Activated CD8-positive, alpha-beta memory T cell treated with anti-CD3 and anti-CD28 coated beads, Interleukin-2, amount 50 U/mL, for 48 hours (primary cell): Measurements from ENCODE around the gene RAD23B.
A peak's percentile ranks its signal among the peaks of the same experiment; 100 is the strongest.
"Not testable (repeated sequence)": the region's sequence is repeated elsewhere in the genome, so short reads cannot be mapped to it uniquely, and the experiment has no call there.

ENCODE experiments used
- DNase-seq: peaks from one replicate; pipeline ENCODE4 v3.0.0-alpha.2; 2020

Gene RAD23B

DNA sequence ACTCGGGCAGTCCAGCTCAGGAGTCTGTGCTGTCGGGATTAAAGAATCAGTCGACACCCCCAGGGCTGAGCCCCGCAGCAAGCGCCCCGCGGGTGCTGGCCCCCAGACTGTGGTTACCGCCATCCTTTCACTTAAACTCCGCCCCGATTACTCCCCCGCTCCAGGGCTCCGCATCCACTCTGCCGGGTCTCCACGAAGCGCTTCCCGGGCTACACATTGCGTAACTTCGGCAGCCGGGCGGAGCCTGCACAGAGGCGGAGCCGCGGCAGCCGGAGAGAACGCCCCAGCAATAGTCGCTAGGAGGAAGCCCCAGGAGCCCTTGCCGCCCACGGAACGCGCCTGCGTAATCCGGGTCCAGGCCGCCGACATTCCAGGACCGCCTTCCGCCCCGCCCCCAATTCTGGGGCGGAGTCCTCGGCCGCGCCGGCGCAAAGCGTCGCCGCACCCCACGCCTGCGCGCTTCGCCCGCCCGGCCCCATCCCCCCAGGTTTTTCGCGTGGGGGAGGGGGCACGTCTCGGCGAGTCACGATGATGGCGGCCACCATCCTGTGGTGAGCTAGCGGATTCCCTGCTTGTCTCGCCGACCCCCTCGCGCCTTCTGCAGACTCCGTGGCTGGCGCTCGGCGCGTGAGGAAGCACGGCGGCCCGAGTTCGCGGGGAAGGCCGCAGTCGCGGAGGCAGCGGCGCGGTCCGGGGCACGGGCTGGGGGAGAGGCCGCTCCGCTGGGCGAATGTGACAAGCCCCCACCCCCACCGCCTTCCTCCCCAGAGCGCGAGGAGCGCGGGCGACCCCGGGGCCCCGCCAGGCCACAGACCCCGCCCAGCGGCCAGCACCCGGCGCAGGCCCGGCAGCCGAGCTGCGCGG, at the start of gene RAD23B:
Gene RAD23B, plus strand, starts transcription at position 521 of the 864 bp plus-strand sequence. CDS start 351 bp downstream, outside the sequence.
- DNase-seq = peak; percentile 99

DNA sequence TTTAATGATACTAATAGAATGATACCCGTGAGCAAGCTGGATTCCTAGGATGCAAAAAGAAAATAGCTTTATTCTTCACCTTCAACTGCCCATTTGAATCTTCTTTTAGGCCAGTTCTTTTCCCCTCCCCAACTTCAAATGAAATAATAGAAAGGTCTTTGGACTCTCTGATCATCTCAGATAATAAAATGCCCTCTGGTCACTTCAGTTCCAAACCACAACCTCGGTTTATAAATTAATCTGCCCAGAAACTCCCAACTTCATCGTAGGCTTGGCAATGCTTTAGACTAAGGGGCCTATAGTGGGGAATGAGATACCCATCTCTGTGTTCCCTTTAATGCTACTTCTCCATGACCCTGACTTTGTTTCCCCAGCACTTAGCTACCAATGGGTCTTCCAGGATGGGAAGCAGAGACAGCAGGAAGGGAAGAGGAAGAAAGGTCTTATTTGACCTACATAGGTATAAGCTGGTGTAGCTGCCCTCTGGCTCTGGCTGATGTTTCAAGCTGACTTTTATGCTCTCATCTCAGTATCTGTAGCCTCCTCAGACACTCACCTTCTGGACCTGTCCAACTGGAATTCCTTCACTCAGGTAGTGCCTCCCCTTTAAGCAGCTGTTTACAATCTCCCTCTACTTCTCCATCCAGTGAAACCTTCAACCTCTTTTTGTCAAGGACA, 47.2 kb upstream of the RAD23B start:
- DNase-seq = no peak

DNA sequence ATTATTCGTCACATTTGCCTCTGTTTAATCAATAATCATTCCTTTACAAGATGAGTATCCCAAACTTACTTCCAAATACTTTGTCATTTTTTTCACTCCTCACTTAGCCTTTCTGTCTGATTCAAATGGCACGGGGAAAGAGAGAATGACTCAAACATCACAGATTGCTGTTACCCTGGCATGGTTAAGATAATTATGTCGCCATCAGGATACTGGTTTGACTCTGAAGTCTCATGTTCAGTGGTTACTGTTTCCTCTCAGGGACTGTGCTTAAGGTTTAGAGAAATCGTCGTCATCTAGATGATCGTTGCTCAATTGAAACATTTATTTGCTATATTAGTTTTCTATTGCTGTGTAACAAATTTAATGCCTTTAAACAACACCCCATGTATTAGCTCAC, 45.2 kb upstream of the RAD23B start:
- DNase-seq = no peak

DNA sequence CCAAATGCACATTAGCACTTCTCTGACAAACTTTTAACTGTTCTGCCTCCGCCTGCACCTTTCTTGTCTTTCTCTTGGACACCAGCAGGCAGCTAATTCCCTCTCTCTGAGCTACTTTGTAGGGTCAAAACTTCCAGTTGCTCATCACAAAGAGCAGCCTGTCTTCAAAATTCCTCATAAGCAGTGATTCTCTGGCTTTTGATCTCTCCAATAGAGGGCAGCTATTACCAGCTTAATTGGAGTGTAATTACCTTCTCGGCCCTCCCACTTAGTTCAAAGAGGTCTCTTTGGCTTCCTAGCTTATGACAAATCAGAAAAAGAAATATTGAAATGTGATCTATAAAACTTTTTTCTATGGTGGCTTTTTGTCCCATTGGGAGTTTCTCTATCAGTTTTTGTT, 43.6 kb upstream of the RAD23B start:
- no peak for DNase-seq

DNA sequence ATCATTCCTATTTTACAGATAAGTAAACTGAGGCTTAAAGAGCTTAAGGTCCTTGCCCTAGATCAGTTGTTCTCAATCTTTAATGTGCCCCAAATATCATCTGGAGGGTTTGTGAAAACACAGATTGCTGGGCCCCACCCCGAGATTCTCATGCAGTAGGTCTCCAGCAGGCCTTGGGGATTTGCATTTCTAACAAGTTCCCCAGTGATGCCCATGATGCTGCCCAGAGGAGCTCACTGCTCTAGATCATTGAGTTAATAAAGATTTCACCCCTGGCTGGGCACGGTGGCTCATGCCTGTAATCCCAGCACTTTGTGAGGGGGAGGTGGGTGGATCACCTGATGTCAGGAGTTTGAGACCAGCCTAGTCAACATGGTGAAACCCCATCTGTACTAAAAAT, 42.8 kb upstream of the RAD23B start:
- DNase-seq = no peak

DNA sequence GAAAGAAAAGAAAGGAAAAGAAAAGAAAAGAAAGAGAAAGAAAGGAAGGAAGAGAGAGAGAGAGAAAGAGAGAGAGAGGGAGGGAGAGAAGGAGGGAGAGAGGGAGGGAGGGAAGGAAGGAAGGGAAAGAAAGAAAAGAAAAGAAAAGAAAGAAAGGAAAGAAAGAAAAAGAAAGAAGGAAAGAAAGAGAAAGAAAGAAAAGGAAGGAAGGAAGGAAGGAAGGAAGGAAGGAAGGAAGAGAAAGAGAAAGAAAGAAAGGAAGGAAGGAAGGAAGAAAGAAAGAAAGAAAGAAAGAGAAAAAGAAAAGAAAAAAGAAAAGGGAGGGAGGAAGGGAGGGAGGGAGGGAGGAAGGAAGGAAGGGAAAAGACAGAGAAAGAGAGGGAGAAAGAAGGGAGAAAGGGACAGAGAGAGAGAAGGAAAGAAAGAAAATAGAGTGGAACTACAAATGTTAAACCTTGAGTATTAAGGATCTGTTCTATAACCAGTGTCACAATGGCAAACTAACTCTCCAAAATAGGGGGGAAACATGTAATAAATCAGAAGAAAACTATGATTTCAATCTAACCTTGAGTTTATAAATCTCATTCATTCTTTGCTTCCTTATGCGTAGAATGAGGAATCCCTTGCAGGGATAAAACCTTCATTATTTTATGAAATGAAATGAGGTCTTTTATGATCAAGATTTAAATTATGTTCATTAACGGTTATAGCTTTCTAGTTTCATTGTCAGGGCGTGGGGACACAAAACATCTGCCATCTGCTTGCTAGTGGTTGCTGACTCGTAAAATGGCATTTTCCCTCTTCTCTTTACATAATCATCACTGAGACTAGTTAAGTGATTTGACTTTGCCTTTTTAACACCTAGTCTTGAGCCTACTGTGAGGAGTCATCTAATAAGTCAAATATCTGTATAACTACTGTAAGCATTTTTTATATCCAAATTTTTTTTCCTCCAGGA, 40.7 kb upstream of the RAD23B start:
- no peak for DNase-seq

DNA sequence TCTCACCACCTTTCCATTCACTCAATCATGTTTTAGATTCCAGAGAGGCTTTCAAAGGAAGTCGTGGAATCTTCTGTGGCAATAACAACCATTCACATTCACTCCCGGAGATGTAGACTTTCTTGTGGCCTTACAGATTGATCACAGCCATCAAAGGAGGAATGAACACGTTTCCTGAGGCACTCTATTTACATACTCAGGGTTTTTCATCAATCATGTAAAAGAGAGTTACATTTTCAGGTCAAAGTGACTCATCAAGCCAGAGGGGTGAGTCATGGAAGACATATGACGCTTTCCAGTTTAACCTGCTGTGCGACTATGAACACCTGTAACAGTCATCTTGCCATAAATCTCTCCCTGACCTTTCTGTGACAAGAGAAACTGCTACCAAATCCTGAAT, 39.3 kb upstream of the RAD23B start:
- no peak for DNase-seq

DNA sequence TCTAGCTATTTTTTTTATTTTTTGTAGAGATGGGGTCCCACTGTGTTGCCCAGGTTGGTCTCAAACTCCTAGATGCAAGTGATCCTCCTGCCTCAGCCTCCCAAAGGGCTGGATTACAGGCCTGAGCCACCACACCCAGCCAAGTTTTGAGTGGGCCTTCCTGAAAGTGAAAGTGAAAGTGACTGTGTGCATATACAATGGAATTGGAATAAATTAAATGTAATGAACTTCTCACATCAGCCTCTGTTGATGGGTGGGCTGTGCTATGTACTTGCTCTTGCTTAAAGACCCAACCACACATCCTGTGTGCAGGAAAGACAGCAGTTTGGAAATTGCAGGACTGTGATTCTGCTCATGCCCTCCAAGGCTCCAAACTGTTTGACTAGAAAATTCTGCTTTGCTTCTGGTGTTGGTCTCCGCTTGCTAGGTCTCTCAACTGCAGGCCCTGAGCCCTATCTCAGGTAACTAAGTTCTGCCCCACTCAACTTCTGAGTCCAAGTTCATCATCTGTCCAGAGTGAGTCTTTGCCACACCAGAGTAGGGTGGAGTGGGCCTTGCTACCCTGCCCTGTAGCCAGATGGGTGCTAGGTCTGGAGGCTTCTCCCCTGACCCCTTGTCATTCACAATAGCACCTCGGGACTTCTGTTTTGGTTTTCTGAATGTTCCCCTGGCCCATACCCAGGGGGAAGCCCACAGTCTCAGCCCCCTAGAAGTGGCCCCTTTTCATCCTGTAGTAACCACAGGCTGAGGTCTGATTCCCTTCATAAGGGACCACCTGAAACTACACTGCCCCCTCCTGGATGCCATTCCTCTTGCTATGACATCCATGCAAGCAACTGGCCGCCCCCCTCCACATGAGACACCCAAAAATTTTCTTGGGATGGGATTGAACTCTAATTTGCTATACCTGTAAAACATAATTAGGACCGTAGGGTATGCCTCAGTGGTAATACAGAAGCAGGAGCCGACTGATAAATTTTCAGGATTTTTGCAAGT, 36.5 kb upstream of the RAD23B start:
- no peak for DNase-seq

DNA sequence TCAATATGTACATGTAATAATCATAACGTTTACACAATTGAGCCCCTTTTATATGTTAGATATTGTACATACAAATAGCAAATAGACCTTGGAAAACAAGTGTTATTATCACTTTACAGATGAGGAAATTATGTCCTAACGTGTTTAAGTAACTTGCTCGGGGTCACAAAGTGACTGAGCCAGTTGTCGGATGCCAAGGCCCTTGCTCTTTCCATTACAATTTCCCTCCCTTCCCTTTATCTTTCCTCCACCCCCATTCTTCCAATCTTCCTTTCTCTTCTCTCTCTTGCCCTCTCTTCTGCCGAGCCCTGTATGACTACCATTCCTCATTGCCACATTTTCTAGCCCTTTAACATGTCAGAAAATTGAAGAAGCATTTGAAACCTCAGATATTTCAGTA, 34.4 kb upstream of the RAD23B start:
- no peak for DNase-seq

DNA sequence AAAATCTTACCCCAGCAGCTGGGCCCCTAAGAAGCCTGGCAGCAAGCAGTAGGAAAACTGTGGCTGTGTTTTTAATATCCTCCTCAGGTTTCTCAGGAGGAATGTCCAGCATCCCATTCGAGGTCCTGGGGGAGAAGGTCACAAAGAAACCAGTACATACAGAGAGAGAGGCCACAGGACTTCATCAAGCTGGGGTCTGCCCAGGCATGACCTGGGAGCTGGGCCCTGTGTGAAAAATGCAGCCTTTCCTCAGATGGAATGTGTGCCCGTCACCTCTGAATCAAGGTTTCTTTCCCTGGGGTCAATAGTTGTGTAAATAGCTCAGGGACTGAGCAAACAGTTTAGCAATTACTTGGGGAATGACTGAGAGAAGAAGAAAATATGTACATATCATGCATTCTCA, 33.9 kb upstream of the RAD23B start:
- no peak for DNase-seq

DNA sequence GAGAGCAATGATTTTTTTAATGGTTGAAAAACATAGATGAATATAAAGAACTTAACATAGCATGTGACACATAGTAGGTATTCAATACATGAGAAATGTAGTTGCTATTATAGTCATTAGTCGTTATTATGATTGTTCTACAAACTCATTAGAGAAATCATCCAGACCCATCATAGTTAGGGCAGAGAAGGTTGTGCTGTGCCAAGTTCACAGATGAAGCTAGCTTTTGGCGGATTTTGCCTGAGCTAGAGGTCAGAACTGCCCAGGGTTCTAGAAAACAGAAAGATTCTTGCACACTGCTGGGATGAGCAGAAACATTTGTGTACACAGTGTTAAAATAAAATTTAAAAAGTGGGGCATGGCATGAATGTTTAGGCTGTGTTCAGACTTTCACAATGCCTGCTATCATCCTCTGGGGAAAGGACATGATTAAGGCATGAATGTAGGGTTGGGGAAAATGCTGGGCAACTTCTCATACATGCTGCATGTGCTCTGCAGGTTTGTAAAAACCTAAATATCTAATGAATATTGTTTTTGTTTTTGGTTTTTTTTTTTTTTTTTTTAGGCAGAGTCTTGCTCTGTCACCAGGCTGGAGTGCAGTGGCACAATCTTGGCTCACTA, 33.3 kb upstream of the RAD23B start:
- DNase-seq = no peak

DNA sequence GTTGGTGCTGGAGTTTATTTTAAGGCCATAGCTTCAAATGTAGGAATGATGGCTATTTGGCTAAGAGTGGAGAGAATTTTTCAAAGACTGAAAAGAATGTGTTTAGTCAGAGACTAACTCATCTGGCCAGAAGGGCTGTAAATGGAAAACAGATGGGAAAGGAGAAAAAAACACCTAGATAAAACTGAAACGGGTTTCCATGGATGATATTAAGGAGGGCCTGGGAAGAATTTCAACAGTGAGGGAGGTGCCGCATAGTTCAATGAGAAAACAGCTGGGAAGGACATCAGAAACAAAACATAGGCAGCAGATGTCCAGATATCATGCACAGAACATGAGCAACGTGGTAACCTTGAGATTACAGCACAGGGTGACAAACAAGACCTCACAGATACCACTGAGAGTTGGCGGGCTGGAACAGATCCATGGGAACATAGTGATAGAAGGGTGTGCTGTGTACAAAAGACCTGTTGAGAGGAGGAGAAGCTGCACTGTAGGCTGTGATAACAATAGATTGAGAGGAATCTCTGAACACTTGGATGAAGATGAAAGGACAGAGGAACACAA, 31.2 kb upstream of the RAD23B start:
- DNase-seq = no peak

DNA sequence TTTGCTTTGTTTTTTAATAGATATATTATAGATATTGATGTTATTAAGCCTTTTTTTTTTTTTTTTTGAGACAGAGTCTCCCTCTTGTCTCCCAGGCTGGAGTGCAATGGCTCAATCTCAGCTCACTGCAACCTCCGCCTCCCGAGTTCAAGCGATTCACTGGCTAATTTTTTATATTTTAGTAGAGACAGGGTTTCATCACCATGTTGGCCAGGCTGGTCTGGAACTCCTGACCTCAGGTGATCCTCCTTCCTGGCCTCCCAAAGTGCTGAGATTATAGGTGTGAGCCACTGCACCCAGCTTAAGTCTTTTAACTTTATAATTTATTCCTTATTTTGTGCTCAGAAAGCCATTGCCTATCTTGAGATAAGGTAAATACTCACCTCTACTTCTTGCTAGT, 24.2 kb upstream of the RAD23B start:
- DNase-seq = no peak

DNA sequence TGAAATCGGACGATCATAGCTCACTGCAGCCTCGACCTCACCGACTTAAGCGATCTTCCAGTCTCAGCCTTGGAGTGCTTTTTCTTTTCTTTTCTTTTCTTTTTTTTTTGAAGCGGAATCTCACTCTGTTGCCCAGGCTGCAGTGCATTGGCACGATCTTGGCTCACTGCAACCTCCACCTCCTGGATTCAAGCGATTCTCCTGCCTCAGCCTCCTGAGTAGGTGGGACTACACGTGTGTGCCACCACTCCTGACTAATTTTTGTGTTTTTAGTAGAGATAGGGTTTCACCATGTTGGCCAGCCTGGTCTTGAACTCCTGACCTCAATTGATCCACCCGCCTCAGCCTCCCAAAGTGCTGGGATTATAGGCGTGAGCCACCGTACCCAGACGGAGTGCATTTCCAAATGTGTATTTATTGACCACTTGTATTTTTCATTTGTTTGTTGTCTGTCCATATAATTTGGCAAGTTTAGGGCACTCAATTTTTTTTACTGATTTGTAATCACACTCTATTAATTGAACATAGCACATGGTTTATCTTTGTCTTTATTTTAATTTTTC, 23.2 kb upstream of the RAD23B start:
- not testable (repeated sequence) for DNase-seq

DNA sequence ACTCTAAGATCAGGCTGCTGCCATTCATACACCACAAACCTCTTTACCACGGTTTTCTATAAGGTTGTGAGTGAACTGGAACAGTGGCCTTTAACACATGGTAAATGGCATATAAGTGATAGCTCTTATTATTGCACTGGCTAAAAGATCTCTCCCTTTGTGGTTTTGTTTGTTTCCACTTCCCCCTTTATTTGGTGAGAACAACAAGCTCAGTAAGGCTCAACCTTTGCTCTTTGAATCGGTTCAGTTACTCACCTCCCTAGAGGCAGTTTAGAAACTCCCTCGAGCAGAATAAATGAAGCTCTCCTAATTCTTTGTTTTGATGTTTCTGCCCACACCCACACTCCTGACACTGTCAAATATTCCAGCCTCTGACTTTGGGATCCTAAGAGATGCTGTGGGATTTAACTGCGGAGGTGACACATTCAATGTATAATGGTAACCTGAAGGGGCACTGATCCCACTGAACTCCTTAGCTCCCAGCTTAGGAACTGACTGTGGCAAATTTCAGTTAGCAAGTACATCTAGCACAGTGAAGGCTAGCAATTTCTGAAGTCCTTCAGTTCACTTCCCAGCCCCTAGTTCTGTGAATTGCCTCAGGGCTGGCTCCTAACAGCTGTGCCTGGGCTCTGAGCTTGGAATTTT, 22.5 kb upstream of the RAD23B start:
- DNase-seq = no peak

DNA sequence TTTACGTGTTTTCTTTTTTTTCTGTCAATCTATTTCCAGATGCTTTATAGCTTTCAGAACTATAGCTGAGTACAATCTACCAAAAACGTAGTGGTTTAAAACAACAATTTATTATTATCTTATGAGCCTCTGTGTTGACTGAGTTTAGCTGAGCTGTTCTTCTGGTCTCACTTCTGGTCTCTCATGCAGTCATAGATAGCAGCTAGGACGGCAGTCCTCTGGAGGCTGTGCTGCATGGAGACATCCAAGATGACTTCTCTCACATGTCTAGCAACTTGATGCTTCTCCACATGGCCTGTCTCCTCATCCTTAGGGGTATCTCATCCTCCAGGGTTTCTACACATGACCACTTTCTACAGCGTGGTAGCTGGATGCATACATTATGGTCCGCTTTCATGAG, 22.0 kb upstream of the RAD23B start:
- no peak for DNase-seq

DNA sequence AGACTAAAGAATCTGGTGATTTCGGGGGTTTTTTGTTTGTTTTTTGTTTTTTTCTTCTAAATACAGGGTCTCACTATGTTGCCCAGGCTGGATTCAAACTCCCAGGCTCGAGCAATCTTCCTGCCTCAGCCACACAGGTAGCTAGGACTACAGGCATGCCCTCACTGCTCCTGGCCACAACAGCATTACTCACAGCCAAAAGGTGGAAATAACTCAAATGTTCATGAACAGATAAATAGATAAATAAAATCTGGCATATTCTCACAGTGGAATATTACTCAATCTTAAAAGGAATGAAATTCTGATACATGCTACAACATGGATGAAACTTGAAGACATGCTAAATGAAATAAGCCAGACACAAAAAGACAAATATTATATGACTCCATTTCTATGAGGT, 19.8 kb upstream of the RAD23B start:
- DNase-seq = no peak

DNA sequence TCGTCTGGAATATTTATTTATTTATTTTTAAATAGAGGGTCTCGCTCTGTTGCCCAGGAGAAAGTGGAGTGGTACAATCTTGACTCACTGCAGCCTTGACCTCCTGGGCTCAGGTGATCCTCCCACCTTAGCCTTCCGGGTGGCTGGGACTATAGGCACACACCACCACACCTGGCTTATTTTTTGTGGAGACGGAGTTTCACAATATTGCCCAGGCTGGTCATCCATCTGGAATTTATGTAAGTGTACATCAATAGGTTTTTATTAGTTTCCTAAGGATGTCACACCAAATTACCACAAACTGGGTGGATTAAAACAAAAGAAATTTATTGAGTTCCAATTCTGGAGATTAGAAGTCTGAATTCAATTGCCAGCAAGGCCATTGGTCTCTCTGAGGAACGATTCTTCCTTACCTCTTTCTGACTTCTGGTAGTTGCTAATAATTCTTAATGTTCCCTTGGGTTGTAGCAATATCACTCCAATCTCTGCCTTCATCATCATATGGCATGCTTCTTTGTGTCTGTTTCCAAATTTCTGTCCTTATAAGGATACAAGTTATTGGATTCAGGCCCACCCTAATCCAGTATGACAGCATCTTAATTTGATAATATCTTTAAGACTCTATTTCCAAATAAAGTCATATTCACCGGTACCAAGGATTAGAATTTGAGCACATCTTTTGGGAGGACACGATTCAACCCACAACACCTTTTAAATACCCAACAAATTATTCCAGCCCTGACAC, 16.3 kb upstream of the RAD23B start:
- DNase-seq = no peak

DNA sequence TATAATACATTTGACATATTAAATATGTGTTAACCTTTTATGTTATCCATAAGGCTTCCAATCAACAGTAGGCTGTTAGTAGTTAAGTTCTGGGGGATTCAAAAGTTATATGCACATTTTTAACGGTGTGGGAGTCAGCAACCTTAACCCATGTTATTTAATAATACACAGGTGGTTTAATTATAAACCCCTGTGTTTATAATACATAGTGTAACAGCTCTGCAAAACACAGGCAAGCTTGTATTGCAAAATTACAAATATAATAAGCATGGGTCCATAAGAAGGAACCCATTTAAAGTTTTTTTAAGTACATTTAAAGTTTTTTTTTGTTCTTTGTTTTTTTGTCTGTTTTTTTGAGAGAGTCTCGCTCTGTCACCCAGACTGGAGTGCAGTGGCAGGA, 14.5 kb upstream of the RAD23B start:
- DNase-seq = no peak

DNA sequence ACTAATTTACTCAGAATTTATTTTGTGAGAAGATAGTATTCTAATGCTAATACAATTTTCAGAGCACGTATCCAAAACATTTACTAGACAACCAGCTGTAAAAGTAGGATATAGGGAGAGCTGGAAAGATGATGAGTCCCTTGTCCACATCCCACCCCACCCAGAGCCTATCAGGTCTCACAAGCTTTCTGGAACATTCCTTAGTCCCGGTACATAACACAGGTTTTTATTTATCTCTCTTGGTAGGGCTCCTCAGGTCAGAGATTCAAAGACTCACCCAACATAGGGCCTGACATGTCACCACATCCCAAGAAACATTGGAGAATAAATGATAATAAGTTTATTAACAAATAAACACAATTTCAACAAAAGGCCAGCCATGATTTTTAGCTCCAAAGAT, 13.8 kb upstream of the RAD23B start:
- no peak for DNase-seq
